Thyroid gland (tissue), 4 donors: ENCODE results near the gene EXPH5. TPM values are rescaled to one million over a fixed set of nuclear protein-coding genes. Genes with fewer than 3 reads are reported as not detected.

Source experiments
- DNase-seq, 2 donors: peaks; one replicate each; pipeline ENCODE4 v3.0.0-alpha.2; 2019
- H3K27ac ChIP-seq, 3 donors: fragments of 200-600 bp; sonication (generic); 1 replicate in 2 of 3; 2 replicates in 1 of 3; pipeline ENCODE4 v1.5.1; 2016 to 2019; ENCODE audit warnings: mild to moderate bottlenecking in 1 of 3, moderate library complexity in 1 of 3
- H3K27me3 ChIP-seq: fragments of 200-600 bp; sonication (generic); one replicate; pipeline ENCODE4 v1.5.1; 2019
- H3K36me3 ChIP-seq, 2 donors: fragments of 200-600 bp; sonication (generic); one replicate each; pipeline ENCODE4 v1.5.1; 2016 to 2019
- H3K4me1 ChIP-seq, 2 donors: fragments of 200-600 bp; sonication (generic); one replicate each; pipeline ENCODE4 v1.5.1; 2017 to 2019
- H3K4me3 ChIP-seq, 3 donors: fragments of 200-600 bp; sonication (generic); replicated peaks in 1 of 3; 1 replicate in 2 of 3; 2 replicates in 1 of 3; pipeline ENCODE4 v1.5.1; 2016; ENCODE audit warnings: mild to moderate bottlenecking in 1 of 3
- H3K9me3 ChIP-seq: fragments of 200-600 bp; sonication (generic); one replicate; pipeline ENCODE4 v1.5.1; 2017
- POLR2A ChIP-seq, 2 donors: fragments of 450-650 bp; IDR thresholded peaks; one replicate each; pipeline ENCODE4 v1.6.1; 2017; ENCODE audit warnings: antibody characterized with exemption in 2 of 2, mild to moderate bottlenecking in 2 of 2, moderate library complexity in 1 of 2
- WGBS, 2 donors: methylation state at CpG; one replicate each; pipeline ENCODE4 v1.1.5; 2017; 5-methylcytosine and 5-hydroxymethylcytosine counted together
- intact Hi-C: fragments of 100-400 bp; cut with DNase I; formaldehyde crosslinking; loops from one replicate; pipeline ENCODE4 v1.15.1; 2023
- total RNA-seq, 4 donors: library from RNA; depleted of rRNA; stranded (reverse); fragments of >200 nt; gene quantifications; one replicate each; pipeline ENCODE4 v1.2.3, GENCODE V29; 2016
- TF ChIP-seq, protein P1 (sequence below), 6 experiments: fragments of 200-600 bp in 3 of 6; fragments of 450-650 bp in 3 of 6; sonication (generic) in 3 of 6; IDR thresholded peaks; one replicate each; pipeline ENCODE4 v1.5.1; 2016 to 2019; ENCODE audit warnings: antibody characterized with exemption in 6 of 6, mild to moderate bottlenecking in 2 of 6, inconsistent platforms in 1 of 6, moderate library complexity in 1 of 6

EXPH5 gene
- total RNA-seq, 4 donors from 2014 or later, result 4.5 to 12.2 (median 6.3) TPM

DNA sequence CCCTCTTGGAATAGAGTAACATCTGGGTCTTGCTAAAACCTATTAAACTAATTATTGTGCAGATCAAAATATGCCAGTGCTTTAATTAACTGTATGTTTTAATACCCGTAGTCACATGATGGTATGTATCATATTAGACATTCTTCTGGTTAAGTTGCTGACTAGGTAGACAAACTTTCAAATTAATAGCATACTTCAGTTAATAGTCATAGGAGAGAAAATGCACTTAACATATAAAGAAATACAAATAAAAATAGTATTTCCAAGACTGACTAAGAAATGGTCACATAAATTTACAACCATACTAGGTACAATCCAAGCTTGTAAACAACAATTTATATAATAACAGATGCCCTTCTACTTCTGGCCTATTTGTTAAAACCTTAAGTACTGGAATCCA lies 7.6 kb upstream of the EXPH5 start:
- Histone ChIP-seq H3K9me3 (no peaks in the 10 kb centered on the region), H3K4me1 (no peaks in the 10 kb centered on the region), H3K27me3 (no peaks in the 10 kb centered on the region), H3K36me3 (no peaks in the 10 kb centered on the region), H3K27ac (no peak overlapping the region), H3K4me3 (no peak overlapping the region)
- DNase-seq, result no peak
- 95% methylated on average over 1 of the region's 1 CpG for WGBS, 2 donors
- no peak for TF ChIP-seq POLR2A (IDR thresholded peaks at IDR 0.05)
- TF ChIP-seq, protein P1, sequence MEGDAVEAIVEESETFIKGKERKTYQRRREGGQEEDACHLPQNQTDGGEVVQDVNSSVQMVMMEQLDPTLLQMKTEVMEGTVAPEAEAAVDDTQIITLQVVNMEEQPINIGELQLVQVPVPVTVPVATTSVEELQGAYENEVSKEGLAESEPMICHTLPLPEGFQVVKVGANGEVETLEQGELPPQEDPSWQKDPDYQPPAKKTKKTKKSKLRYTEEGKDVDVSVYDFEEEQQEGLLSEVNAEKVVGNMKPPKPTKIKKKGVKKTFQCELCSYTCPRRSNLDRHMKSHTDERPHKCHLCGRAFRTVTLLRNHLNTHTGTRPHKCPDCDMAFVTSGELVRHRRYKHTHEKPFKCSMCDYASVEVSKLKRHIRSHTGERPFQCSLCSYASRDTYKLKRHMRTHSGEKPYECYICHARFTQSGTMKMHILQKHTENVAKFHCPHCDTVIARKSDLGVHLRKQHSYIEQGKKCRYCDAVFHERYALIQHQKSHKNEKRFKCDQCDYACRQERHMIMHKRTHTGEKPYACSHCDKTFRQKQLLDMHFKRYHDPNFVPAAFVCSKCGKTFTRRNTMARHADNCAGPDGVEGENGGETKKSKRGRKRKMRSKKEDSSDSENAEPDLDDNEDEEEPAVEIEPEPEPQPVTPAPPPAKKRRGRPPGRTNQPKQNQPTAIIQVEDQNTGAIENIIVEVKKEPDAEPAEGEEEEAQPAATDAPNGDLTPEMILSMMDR (IDR thresholded peaks at IDR 0.05), result no peak
- intact Hi-C loops, result no loop called here

DNA sequence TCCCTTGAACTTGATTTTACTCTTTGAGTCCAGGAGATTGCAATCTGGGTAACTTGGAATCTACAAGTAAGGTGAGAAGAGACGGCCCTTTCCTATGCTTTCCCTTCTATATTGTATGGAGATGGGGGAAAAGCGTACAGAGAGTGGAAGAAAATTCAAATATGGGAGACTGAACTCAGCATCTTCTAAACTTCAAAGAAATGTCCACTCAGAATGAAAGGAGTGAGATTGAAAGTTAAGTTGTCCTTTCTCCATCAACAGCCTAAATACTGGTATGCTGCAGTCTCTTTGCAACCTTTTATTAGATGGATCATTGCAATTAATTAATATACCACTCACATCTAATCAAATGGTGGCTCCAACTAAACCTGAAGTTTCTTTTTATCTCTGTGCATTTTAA lies 6.4 kb upstream of the EXPH5 start:
- TF ChIP-seq, protein P1 (IDR thresholded peaks at IDR 0.05), result no peak
- no peak for TF ChIP-seq POLR2A (IDR thresholded peaks at IDR 0.05)
- Histone ChIP-seq H3K9me3 (no peaks in the 10 kb centered on the region), H3K36me3 (no peaks in the 10 kb centered on the region), H3K27ac (no peak overlapping the region), H3K27me3 (no peaks in the 10 kb centered on the region), H3K4me3 (no peak overlapping the region), H3K4me1 (no peaks in the 10 kb centered on the region)
- DNase-seq, result no peak
- WGBS, 2 donors, result 90 to 95% methylated on average over 2 of the region's 2 CpGs
- intact Hi-C loops, result no loop called here

DNA sequence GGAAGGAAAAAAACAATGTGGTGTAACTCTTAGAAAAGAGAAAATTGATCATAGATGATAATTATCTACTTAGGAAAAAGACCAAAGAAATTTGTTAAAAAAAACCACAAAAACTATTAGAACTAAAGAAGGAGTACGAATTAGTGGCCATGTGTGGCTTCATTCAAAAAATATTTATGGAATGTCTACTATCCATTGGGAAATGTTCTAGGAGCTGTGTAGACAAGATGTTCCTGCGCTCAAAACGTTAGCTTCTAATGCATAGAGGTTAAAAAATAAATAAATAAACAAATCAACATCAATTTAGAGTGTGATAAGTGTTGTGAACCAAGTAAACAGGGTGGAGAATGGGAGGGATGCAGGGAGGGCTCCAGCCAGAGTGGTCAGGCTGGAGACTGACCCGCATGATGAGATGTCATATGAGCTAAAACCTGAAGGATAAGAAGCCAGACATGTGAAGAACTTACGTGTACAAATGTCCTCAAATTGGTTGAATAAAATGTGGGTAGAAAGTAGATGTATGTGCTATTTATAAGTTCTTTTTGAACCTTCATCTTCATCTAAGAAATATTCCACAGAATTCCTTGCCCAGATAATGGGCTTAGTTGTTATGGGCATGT lies 4.3 kb upstream of the EXPH5 start:
- WGBS, 2 donors, result 76 to 85% methylated on average over 5 of the region's 5 CpGs
- H3K4me1 ChIP-seq, result peaks cover 0 to 5% of the 10 kb centered on the region in 2 donors
- no peaks in the 10 kb centered on the region for H3K27me3 ChIP-seq
- TF ChIP-seq, protein P1 (IDR thresholded peaks at IDR 0.05), result no peak
- TF ChIP-seq POLR2A (IDR thresholded peaks at IDR 0.05), result no peak
- no peak overlapping the region for H3K27ac ChIP-seq
- intact Hi-C loops, result no loop called here
- DNase-seq, result no peak
- no peaks in the 10 kb centered on the region for H3K9me3 ChIP-seq
- H3K36me3 ChIP-seq, result no peaks in the 10 kb centered on the region
- H3K4me3 ChIP-seq, result no peak overlapping the region

DNA sequence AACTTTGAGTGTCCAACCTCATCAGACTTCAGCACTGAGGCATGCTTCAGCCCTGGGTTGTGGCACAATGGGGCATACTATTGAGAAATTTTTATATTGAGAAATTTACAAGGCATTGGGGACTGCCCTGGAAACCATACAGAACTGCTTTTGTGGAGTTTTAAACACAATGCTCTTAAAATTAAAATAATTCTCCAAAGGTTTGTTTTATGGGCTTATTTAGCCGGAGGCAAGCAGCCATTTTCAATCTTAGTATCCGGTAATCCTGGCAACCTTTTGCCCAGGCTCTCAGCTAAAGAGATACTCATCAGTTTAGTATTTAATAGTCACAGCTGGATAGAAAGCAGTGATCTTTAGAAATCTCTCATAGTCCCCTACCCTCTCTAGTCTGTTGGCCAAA lies 3.1 kb upstream of the EXPH5 start:
- intact Hi-C loops, result no loop called here
- TF ChIP-seq POLR2A (IDR thresholded peaks at IDR 0.05), result no peak
- TF ChIP-seq, protein P1 (IDR thresholded peaks at IDR 0.05), result no peak
- WGBS, 2 donors, result 50 to 52% methylated on average over 2 of the region's 2 CpGs

DNA sequence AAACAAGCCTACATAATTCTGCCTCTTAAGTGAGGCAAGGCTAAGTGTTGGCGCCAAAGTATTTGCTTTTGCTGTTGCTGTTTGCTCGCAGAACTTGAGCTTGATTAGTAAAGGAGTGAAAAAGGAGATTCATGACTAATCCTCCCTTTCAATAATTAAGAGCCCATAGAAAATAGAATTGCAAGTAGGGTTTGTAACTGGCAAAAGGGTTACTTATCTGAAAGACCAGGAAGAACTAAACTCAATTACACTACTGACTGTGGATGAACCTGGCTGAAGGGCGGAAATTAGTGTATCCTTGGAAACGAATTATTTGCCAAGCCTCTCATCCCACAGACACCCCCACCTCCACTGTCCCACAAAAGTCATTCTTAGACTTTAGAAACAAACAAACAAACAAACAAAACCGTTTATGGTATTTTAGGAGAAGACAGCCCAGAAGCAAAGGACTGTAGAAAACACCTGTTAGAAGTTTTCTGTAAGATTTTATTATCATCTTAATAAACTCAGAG lies 411 bp upstream of the EXPH5 start:
- peak overlapping the region in 2 of 3 donors; percentile 32 to 37 for H3K27ac ChIP-seq
- no peak for DNase-seq
- no peaks in the 10 kb centered on the region for H3K27me3 ChIP-seq
- peak overlapping the region in 1 of 3 donors; percentile 76 for H3K4me3 ChIP-seq
- intact Hi-C loops, result no loop called here
- 20 to 22% methylated on average over 5 of the region's 5 CpGs for WGBS, 2 donors
- H3K4me1 ChIP-seq, result peaks cover 5 to 9% of the 10 kb centered on the region in 2 donors
- H3K36me3 ChIP-seq, result no peaks in the 10 kb centered on the region
- TF ChIP-seq, protein P1 (IDR thresholded peaks at IDR 0.05), result no peak
- no peak for TF ChIP-seq POLR2A (IDR thresholded peaks at IDR 0.05)
- H3K9me3 ChIP-seq, result no peaks in the 10 kb centered on the region

More for the DNA sequence above, 3.1 kb upstream of the EXPH5 start:
- no peak overlapping the region for H3K27ac ChIP-seq
- H3K4me1 ChIP-seq, result peaks cover 5 to 9% of the 10 kb centered on the region in 2 donors
- no peaks in the 10 kb centered on the region for H3K9me3 ChIP-seq
- no peak overlapping the region for H3K4me3 ChIP-seq
- H3K27me3 ChIP-seq, result no peaks in the 10 kb centered on the region
- DNase-seq, result no peak
- no peaks in the 10 kb centered on the region for H3K36me3 ChIP-seq
